HS-27A (cell line): ENCODE data around the gene MRPL19.

Experiments used
- DNase-seq: peaks from one replicate; pipeline ENCODE4 v3.0.0-alpha.2; 2012; ENCODE audit warnings: low read depth, missing footprints

Gene MRPL19

GRCh38 chr2:75736276-75736675 lies 89.7 kb downstream of the MRPL19 start:
- no peak for DNase-seq

GRCh38 chr2:75737961-75738360 lies 91.4 kb downstream of the MRPL19 start:
- no peak for DNase-seq
